ENCODE data around the gene DCAKD. TPM values are rescaled to one million over a fixed set of nuclear protein-coding genes. Genes with fewer than 3 reads are reported as not detected.
A peak's percentile ranks its signal among the peaks of the same experiment; 100 is the strongest.

DCAKD gene, protein sequence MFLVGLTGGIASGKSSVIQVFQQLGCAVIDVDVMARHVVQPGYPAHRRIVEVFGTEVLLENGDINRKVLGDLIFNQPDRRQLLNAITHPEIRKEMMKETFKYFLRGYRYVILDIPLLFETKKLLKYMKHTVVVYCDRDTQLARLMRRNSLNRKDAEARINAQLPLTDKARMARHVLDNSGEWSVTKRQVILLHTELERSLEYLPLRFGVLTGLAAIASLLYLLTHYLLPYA
- 44.9 and 49.8 TPM in 2 replicates for total RNA-seq (2014; rRNA removed; shearing (Covaris generic))

DNA sequence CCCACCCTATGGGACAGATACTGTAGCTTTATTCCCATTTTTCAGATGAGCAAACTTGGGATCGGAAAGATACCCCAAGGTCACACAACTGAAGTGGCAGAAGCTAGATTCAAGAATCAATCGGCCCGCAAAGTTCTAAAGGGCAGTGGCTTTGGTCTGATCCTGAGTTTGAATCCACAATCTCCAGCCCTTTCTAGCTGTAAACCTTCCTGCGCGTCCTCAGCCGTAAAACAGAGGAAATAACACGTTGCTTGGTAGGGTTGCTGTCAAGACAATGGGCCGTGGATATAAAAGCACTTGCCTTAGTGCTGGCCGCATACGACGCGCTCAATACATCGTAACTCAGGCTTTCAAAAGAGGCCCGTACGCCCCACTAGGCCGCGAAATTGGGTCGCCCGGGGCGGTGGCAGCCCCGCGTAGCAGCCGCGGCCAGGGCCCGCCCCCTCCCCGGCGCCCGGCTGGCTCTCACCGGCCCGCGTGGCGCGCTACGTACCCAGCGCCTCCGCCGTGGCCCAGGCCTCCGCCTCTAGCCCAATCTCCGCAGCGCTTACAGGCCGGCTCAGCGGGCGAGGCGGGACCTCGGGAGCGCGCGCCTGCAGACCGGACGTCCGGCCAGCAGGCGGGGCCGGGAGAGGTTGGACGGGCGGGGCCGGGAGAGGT is at the start of gene DCAKD:
TSS of gene DCAKD (minus strand) at position 573 of the 660 bp plus-strand sequence. CDS start 16,747 bp downstream, outside the sequence.
- DNase-seq (ENCODE audit: low spot score), result peak; percentile 93

DNA sequence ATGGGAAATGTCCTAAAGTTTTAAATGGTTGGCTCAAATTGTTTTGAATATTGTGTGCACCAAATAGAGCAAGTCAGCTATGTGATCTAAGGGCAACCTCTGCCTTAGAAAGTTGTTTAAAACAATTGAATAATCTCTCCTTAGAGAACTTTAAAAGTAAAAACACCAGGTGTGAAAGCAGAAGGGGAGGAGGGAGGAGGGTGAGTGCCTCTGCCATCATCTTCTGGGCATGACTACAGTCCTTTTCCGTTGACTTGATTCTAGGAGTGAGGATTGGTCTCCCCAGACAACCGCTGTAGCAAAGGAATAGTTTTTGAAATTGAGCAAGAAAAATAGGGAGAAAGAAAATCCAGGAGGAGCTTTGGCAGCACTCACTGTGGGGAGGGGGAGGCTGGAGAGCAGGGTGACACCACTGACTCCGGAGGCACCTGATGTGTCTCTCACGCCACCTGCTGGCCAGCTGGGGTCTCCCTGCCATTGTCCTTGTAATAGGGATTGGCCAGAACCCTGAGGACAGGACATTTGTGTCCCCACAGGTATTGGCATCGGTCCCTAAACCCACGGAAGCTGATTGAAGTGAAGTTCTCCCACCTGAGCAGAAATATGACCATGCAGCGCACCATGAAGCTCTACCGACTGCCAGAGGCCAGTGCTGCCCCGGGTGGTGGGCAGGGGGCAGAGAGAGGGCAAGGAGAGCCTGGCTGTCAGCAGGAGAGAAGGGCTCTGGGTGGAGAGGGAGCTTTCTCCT is 47.6 kb upstream of the DCAKD start:
- DNase-seq (ENCODE audit: low spot score), result peak; percentile 93

DNA sequence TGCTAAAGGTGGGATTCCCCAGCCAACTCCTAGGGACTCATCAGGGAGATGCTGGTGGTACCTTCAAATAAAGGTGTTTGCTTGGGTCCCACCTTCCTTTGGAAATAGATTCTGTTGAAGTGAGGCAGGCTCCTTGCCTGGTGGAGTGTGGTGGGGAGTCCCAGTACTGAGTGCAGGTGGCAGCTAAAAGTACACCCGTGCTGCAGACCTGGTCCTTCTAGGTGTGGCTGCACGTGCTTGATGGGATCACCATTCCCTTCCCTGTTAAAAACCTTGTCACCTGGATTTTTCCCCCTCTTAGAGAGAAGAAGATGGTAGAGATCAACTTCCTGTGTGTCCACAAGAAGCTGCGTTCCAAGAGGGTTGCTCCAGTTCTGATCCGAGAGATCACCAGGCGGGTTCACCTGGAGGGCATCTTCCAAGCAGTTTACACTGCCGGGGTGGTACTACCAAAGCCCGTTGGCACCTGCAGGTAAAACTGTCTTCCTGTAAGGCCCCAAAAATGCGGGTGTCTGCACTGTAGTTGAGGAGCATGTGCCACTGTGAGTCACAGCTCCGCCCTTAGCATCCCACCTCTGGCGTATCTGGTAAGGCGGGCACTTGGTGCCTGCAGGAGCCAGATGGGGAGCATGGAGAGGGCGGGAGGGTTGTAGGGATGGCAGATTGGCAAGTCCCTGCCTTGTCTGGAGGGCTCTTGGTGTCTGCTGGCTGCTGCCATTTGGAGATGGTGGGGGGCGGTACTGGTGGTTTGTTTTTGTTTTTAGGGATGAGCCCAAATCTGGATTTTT is 46.8 kb upstream of the DCAKD start:
- DNase-seq (ENCODE audit: low spot score), result peak; percentile 61

DNA sequence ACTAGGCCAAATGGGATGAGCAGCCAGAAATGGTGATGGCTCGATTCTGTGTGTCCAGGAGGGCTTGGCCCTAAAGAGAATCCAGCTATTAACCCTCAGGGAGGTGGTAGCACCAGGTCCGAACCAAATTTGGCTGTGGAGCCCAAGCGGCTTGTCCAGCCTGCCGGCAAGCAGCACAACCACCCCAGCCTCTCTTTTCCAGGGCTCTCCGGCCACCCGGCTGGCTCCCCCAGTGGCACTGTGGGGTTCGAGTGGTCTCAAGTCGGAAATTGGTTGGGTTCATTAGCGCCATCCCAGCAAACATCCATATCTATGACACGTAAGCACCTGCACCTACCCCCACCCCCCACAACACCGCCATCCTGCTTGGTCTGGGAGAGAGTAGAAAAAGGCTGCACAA is 45.5 kb upstream of the DCAKD start:
- no peak for DNase-seq (ENCODE audit: low spot score)

DNA sequence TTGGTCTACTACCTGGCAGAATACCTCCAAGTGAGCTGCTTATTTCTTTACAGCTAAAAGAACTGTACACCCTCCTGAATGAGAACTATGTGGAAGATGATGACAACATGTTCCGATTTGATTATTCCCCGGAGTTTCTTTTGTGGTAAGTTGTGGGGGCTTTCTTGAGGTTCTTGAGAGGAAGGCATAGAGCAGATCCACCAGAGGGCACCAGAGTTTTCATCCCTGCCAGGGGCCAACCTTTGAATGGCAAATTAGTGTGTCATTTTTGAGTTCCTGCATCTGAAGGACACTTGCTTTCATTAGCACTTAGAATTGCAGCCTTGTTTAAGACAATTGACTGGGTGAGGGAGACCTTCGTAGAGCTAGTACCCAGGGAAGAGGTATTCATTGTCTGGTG is 44.7 kb upstream of the DCAKD start:
- DNase-seq (ENCODE audit: low spot score), result peak; percentile 64

DNA sequence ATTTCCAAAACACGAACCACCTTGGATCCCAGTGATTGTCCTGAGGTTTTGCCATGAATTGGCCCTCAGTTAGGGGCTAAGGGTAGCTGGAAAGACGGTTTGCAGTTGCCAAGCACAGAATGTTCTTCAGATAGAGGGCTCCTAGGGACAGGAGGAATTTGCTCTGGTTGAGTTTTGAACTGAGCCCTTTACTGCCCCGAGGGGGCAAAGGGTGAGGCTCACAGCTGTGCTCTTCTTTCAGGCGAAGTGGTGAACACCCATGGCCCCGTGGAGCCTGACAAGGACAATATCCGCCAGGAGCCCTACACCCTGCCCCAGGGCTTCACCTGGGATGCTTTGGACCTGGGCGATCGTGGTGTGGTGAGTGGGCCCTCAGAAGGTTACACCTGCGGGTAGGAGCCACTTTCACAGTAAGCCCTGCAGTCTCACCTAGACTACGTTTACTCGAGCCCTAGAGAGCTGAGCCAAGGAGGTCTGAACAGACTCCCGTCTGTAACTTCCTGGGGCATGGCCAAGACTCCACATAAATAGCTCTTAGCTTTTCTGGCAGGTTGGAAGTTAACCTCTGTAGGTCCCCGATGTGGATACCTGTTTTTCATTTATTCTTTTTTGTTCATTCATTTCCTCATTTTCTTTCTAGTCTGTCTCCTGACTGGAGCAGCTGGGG is 42.1 kb upstream of the DCAKD start:
- no peak for DNase-seq (ENCODE audit: low spot score)

DNA sequence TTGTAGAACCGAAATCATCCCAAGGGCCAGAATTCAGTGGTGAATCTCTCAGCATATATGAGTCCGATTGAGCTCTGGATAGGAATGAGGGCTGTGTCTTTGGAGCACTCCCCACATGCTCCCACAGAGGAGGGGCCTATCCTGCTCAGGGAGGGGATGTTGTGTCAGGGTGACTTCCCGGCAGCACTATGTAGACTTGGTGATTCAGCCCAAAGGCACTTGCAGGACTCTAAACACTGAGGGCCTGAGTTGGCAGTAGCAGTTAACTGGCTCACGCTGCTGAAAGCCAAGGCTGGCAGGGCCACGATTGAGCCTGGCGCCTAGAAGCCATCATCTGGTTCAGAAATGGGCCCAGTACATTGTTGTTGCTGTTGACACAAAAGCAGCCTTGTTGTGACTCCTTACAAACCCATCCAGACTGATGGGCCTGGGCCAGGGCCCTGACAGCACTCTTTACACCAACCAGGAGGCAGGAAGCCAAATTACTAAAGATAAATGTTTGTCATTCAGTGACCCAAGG is 41.5 kb upstream of the DCAKD start:
- DNase-seq (ENCODE audit: low spot score), result no peak

DNA sequence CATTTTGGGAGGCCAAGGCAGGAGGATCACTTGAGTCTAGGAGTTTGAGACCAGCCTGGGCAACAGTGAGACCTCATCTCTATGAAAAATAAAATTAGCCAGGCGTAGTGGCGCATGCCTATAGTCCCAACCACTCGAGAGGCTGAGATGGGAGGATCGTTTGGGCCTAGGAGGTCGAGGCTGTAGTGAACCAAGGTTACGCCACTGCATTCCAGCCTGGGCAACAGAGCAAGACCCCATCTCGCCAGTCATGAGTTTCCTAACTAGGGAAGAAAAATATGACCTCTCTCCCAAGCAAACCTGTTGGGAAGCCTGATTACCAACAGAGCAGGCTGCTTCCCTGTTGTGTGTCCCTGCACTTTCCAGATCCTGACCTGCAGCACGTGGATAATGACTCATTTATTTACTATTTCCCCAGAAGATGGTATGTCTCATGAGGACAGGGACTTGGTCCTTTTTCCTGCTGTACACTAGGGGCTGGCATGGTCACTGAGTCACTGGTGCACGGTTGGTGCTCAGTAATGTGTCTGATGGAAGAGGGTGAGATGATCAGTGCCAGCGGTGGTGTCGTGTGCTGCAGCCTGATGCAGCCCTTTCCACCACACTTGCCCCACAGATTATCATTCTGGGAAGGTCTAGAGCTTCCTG is 40.5 kb upstream of the DCAKD start:
- DNase-seq (ENCODE audit: low spot score), result no peak

DNA sequence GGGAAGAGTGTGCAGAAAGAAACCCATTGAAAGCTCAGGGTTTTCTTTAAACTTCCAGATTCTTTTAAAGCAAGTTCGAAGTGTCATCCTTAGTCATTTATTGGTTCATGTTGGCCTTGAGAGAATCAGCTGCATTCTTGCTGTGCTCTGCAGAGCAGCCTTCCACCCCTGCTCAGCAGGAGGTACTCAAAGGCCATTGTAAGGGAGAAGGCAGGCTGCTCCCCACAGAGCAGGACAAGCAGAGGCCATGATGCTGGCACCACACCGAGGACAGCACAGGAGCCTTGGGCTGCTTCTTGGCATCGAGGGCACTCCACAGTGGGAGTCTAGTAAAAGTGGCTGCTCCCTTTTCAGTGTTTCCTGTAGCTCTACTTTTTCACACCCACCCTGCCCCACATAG is 39.3 kb upstream of the DCAKD start:
- no peak for DNase-seq (ENCODE audit: low spot score)

DNA sequence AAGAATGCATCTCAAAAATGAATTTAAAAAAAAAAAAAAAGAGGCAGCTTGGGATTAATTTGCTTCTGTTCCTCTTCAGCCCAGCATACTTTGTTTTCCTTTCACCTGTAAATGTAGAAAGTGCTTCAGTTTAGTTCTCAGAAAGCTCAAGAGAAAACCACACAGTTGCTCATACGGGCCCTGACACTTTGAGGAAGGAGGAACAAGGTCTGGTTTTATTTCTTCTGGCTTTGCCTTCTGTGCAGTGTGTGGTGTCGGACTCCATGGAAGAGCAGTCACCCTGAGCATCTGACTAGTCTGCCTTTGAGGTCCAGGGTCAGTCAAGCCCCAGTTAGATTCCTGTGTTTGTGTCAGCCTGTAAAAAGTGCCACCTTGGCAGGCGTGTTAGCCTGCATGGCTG is 37.3 kb upstream of the DCAKD start:
- DNase-seq (ENCODE audit: low spot score), result no peak

DNA sequence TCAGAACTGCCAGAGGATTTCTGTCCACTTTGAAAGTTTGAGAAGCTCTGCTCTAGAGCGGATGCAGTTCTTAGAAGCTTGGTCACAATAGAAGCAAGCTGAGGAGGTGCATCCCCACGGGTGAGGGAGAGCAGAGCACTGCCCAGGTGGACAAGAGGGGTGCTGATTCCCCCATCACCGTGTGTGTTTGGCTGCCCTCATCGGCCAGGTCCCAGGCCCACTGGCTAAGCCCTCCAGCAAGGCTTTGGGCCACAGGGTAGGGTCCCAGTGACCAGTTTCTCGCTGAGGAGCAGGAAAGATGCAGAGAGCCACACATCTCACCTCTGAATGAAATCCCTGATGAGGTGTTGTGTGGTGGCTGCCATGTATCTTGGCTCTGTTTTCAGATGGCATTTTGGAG is 36.5 kb upstream of the DCAKD start:
- no peak for DNase-seq (ENCODE audit: low spot score)

DNA sequence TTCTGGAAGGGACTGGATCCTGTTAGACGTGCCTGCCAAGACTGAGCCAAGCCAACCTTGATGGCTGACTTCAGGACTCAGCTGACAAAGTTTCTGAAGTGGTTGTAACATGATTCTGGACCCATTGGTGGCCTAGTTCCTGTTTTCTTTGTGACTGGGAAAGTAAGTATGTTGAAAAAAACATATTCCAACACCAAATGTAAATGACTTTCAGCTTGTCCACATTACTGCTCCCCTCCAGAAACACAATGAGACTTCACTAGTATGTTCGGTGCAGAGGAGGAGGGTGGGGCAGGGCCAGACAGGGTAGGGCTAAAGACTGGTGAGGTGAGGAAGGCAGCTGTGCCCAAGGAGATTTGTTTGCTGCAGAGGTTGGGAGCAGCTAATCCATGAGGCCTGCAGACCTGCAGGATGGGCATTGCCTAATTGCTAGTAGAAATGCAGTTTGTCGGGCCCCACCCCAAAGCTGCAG is 36.1 kb upstream of the DCAKD start:
- DNase-seq (ENCODE audit: low spot score), result no peak

DNA sequence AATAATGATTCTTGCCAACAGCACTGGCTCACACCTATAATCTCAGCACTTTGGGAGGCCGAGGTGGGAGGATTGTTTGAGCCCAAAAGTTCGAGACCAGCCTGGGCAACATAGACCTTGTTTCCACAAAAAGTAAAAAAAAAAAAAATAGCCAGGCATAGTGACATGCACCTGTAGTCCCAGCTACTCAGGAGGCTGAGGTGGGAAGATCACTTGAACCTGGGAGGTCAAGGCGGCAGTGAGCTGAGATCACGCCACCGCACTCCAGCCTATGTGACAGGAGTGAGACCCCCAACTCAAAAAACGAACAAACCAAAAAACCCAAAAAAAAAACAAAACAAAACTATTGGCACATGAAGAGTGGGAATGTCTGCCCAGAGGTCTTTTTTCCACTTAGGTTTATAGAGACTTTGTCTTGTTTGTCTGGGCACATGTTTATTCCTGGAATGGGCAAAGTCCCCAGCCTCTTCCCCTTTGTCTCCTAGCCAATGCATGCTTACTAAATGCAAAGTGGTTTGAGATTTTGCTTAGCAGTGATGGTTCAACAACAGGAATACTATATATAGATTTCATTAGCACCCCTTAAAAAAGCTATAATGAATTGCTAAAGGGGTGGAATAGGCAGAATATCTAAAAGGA is 35.6 kb upstream of the DCAKD start:
- DNase-seq (ENCODE audit: low spot score), result no peak

DNA sequence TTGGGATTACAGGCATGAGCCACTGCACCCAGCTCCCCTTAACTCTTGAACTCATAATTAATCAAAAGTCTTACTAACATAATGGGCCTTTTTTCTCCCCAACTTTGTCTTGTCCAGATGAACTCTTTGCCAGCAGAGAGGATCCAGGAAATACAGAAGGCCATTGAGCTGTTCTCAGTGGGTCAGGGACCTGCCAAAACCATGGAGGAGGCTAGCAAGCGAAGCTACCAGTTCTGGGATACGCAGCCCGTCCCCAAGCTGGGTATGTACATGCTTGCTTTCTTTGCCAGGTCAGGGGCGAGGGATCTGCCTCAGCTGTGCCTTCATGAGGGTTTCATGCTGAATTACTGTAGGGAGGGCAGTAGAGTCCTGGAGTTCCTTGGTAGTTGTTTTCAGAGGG is 35.0 kb upstream of the DCAKD start:
- DNase-seq (ENCODE audit: low spot score), result no peak

DNA sequence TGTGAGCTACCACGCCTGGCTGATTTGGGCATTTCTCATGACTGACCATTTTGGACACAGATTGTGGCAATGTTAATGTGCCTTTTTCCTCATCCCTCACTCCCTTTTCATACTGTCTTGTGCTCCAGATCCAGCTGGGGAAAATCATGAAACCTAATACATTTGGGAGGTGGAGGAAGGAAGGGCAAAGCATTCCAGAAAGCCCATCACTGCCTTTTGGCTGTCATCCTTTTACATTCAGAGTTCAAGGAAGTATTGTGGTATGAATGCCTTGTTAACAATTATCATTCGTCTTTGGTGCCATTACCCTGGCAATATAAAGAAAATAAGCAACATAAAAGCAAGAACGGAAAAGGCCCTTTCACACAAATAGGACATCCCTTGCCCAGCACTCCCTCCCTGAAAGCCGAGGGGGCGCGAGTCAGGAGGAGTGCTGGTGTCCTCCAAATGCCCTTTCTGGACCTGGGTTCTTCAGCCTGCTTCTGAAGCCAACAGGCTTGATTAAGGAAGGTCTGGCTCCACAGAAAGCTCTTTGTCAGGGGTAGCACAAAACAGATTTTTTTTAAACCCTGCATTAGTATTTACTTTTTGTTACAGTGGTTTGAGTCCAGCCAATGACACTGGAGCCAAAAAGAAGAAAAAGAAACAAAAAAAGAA is 29.7 kb upstream of the DCAKD start:
- DNase-seq (ENCODE audit: low spot score), result no peak

DNA sequence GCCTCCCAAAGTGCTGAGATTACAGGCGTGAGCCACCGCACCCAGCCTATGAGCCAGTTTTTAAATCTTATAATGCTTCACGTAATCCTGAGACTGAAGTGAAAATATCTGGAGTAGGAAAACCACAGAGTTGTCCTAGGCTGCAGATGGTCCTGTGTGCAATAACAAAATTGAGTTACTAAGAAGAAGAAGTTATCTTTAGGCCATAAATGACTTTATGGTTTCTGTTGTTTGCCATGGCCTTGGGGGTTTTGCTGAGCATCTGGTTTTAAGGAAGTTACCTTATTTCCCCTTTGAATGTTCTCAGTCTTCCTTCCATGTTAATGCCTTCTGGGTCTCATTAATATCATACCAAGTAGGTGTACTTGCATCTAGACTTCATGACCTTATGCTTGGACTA is 26.2 kb upstream of the DCAKD start:
- no peak for DNase-seq (ENCODE audit: low spot score)

DNA sequence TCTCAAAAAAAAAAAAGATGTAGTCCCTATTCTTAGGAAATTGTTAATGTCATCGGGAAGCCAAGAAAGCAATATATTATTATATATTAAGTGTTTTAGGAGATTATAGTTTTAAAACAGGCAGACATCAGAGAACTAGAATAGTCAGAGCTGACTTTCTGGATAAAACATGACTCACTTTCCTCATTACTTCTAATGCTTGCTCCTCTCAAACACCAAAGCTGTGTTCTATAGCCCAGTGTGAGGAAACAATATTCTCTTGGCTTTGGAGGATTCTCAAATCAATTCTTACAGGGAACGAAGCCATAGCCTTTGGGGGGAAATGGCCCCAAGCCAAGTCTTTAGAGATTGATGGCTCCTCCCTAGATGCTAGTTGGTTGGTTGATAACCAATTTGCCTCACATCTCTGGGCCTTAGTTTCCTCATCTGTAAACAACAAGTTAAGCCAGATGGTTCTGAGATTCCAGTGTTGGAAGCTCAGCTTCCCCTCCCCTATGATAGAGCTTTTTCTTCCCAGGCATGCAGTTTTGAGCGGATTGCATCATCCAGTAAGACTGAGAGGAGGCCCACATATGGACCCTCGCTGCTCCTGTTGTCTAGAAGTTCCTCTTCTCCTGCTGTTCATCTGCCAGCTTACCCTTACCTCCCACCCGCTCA is 22.1 kb upstream of the DCAKD start:
- DNase-seq (ENCODE audit: low spot score), result no peak

DNA sequence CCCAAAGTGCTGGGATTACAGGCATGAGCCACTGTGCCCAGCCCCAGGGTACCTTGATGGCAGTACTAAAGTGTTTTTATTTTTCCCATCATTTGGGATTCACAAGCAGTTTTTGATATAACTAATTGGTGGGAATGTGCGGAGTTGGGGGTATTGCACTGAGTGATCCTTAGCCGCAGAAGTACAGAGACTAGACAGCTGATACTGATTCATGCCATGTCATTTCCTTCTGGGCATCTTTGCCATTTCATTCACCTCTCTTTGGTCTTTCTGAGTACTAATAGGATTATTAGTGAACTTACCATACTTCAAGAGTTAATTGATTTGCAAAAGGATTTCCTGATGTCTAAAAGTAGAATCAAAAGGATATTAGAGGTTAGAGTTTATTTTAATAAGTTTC is 19.4 kb upstream of the DCAKD start:
- DNase-seq (ENCODE audit: low spot score), result no peak

DNA sequence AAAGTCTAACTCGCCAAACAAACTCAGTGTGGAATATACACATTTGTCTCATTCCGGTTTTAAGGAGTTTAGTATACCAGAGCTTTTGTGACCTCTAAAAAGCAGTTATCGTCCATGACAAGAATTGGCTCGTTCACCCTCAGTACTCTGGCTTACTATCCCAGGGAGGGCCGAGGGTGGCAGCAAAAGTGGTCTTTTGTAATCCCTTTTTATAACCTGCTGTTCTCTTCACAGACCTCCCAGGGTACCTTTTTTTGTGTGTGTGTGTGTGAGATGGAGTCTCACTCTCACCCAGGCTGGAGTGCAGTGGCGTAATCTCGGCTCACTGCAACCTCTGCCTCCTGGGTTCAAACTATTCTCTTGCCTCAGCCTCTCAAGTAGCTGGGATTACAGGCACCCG is 18.6 kb upstream of the DCAKD start:
- DNase-seq (ENCODE audit: low spot score), result no peak
